Inferior parietal cortex (tissue), 1 donor: ENCODE data around the gene YJEFN3.

Experiments used
- DNase-seq: peaks from one replicate; pipeline ENCODE4 v3.0.0-alpha.2; 2016; ENCODE audit errors: extremely low spot score

YJEFN3 gene

DNA sequence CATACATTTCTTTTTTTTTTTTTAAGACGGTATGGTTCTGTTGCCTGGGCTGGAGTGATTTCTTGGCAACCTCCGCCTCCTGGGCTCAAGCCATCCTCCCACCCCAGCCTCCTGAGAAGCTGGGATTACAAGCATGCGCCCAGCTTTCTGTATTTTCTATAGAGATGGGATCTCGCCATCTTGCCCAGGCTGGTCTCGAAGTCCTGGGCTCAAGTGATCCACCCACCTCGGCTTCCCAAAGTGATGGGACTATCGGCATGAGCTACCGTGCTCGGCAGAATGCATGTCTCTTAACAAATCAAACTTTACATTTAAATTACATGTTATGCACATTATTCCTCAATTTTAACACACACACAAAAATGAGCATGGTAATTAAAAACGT is 11.5 kb upstream of the YJEFN3 start:
- DNase-seq = no peak

DNA sequence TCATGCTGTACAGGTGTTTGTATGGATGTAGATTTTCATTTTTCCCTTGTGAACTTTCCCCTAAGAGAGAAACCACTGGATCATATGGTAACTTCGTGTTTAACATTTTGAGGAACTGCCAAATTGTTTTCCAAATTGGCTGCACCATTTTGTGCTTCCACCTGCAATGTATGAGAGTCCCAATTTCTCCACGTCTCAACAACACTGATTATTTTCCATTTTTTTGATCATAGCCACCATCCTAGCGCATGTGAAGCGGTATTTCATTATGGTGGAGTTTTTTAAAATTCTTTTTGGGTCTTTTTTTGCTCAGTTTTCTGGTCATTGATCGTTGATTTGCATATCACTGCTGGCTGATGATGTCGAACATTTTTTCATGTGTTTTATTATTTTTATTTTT is 7.7 kb upstream of the YJEFN3 start:
- DNase-seq = no peak

DNA sequence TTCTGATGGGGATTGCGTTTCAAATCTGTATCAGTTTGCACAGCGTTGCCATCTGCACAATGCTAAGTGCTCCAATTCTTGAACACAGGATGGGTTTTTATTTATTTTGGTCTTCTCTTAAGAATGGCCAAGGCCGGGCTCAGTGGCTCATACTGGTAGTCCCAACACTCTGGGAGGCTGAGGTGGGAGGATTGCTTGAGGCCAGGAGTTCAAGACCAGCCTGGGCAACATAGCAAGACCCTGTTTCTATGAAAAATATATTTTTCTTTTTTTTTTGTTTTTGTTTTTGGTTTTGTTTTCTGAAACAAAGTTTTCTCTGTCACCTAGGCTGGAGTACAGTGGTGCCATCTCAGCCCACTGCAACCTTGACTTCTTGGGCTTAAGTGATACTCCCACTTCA is 5.5 kb upstream of the YJEFN3 start:
- DNase-seq = no peak

DNA sequence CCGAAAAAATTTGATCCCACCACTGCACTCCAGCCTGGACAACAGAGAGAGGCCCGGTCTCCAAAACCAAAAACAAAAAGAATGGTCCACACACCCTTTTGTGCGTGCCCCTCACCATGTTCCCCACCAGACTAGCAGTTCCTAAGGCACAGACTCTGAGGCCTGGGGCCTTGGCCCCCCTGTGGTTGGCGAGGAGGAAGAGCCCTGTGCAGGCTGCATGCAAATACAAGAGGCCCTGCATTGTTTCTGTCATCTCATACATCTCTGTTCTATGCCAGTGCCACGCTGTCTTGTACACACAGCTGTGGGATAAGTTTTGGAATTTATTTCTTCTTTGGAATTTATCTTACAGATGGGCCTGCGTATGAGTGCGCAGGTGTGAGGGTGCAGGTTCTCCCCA is 4.7 kb upstream of the YJEFN3 start:
- no peak for DNase-seq

DNA sequence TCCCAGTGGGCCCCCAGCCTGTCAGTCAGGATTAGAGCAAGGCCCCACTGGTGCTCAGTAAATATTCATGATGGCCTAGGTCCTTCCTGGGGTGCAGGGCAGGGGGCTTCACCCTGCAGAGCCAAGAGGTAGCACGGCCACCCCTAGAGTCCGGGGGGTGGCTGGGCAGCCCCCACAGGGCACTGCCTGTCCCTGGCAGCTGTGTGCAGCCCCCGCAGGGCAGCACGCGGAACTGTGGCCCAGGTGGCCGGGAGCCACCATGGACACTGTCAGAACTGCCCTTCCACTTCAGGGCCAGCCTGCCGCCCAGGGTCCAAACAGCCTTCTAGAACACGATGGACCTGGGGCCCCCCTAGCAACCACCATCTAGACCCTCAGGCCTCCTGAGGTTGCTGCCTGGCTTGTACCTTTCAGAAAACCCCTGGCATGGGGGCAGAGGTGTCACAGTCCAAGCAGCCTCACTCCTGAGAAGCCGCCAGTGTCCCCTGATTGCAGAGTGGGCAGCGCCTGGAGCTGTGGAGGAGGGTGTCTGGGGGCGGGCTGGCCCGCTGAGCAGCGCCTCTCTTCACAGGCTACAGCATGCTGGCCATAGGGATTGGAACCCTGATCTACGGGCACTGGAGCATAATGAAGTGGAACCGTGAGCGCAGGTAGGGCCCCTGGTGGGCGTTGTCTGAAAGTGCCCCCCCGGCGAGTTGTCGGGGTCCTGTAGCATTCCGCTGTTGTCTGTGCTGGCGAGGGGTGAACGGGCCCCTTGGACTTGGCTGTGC is 2.9 kb upstream of the YJEFN3 start:
- DNase-seq = no peak

DNA sequence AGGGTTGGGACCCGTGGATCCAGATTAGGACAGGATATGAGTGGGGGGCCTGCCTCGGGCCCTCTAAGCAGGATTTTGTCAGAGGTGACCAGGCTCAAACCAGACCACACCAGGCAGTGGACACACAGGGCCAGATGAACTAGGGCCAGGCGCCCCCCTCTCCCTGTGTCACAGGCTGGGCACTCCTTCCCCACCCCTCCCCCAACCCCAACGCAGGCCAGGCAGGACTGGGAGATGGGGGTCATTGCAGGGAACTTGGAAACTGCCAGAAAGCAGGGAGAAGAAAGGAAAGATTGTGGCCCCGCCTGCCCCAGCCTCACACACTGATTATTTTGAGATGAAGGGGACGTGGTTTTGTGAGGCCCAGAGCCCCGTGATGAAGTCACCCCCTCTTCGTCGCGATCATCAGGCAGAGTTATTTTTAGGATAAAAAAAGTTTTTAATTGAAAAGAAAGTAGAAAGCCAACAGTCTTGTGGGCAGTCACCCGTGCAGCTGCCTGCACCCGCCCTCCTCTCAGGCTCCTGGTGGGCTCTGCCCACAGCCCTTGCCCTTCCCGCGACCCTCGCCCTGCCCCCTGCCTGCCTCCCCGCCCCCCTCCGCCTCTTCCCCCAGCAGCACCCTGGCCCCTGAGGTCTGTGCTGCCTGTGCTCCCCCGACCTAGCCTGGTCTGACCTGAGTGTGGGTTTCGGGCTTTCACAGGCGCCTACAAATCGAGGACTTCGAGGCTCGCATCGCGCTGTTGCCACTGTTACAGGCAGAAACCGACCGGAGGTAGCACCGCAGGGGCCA is 1.9 kb upstream of the YJEFN3 start:
- DNase-seq = no peak

DNA sequence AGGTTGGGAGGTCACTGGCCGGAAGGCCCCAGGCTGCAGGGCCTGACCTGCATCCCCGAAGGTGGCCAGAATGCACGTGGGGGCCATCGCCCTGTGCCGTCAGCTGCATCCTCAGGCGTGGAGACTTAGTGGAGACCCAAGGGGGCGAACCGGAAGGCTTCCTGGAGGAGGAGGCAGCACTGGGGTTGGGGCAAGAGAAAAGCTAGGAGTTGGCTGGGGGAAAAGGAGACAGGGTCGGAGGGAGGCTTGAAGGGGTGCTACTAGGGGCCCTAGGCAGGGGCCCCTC is 1.4 kb upstream of the YJEFN3 start:
- no peak for DNase-seq

DNA sequence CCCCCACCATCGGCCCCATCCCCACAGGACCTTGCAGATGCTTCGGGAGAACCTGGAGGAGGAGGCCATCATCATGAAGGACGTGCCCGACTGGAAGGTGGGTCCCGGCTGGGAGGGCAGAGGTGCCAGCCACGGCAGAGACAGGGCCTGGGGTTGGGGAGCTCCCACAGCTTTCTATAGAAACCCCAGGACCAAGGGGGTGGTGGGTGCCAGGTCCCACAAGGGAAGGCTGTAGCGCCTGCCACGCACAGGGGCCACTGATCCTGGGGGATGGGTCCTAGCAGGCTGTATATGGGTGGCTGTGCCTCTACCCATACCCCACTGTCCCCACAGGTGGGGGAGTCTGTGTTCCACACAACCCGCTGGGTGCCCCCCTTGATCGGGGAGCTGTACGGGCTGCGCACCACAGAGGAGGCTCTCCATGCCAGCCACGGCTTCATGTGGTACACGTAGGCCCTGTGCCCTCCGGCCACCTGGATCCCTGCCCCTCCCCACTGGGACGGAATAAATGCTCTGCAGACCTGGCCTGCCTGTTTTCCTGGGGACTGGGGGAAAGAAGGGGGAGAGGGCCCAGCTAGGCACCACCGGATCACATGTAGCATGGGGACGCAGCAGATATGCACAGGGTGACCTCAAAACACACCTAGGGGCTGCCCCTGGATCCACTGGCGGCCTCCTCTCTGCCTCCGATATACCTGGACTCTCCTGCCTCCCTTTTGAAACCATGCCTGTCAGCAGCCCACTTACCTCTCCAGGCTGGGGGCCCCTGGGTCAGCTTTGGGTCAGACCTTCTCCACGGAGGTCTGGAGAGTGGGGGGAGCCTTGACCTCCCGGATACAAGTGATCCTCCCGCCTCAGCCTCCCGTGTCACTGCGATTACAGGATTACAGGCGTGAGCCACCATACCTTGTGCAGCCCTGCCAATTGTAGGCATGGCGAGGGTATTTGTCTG is 761 bp upstream of the YJEFN3 start:
- no peak for DNase-seq

DNA sequence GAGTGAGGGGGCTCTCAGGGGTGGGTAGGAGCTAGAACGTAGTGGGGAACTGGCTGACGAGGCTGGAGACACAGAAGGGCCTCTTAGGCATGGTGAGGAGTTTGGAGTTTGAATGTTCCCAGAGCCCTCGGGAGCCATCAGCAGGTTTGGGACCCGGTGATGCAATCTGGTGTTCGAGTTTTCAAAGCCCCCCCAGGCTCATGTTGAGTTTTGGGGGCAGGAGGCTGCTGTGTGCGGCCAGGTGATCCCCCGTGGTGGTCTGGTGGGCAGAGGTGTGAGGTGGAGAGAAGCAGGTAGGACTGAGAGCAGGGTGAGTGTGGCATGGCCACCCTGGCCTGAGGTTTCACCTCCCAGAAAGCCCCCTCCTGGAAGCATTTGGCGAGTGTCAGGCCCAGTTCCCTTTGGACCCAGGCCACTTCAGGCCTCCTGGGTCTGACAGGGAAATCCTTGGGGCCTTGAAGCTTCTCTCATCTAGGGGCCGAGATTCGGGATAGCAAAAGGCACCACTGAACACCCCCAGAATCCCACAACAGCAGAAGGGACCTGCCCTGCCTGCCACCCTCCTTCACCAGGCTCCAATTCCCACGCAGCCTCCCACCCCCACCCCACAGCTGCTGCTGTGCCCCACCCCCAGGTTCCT is 1.2 kb downstream of the YJEFN3 start:
- DNase-seq = no peak

DNA sequence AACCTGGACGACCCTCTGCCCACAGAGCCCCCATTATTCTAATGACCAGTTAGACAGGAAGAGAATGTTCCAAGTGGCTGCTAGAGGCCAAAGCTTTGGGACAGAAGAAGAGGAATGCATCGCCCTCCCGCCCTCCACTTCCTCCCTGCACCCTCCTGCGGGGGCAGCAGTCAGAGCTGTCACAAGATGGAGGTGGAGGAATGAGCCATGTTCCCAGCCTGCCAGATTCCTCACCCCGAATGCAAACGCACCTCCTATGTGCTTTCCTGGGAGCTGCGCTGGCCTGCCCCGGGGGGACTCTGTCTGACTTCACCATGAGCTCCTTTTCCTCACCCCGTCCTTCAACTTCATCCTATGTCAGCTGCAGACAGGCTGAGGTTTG is 1.7 kb downstream of the YJEFN3 start:
- DNase-seq = no peak

DNA sequence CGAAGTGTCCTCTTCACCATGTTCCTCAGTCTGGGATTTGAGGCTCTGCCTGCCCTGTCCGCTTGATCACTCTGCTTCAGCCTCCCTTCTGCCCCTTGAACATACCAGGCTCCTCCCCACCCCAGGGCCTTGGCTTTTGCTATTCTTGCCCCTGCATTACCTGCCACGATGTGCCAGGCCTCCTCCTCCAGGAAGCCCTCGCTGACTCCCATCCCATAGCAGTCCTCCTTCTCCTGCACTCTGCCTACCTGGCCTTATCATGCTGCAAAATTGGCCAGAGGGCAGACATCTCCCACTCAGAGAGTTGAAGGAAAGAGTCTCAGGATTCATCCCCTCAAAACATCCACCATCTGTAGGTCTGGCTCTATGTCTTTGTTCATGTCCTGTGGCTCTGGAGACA is 2.2 kb downstream of the YJEFN3 start:
- DNase-seq = no peak

DNA sequence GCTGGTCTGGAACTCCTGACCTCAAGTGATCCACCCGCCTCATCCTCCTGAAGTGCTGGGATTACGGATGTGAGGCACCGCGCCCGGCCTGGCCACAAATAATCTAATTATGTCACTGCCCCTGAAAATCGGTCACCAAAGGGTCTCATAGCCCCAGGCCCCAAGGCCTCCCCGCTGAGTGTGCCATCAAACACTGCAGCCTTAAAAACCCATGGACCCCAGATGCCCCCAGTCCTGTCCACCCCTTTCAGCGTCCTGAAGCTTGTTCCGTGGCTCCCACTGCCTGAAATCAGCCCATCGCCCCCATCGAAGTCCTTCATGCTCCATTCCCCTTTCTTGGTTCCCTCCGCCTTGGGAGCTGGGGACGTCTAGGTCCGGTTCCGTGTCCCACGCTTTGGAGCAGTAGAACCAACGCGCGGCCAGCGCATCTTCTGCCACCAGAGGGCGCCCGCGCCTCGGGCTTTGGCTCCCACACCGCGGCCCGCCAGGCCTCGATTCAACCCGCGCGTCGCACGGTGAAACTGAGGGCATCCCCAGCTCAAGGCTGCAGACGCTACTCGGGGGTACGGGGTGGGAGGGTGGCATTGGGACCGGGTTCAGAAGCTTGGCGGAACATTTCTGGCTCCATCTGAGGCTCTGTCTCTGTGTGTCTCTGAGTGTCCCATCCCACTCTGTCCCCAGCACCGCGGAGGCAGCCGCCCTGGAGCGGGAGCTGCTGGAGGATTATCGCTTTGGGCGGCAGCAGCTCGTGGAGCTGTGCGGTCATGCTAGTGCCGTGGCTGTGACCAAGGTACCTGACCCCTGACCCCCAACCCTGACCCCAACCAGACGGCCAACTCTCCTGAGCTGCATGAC is 3.5 kb downstream of the YJEFN3 start:
- DNase-seq = peak; percentile 86

DNA sequence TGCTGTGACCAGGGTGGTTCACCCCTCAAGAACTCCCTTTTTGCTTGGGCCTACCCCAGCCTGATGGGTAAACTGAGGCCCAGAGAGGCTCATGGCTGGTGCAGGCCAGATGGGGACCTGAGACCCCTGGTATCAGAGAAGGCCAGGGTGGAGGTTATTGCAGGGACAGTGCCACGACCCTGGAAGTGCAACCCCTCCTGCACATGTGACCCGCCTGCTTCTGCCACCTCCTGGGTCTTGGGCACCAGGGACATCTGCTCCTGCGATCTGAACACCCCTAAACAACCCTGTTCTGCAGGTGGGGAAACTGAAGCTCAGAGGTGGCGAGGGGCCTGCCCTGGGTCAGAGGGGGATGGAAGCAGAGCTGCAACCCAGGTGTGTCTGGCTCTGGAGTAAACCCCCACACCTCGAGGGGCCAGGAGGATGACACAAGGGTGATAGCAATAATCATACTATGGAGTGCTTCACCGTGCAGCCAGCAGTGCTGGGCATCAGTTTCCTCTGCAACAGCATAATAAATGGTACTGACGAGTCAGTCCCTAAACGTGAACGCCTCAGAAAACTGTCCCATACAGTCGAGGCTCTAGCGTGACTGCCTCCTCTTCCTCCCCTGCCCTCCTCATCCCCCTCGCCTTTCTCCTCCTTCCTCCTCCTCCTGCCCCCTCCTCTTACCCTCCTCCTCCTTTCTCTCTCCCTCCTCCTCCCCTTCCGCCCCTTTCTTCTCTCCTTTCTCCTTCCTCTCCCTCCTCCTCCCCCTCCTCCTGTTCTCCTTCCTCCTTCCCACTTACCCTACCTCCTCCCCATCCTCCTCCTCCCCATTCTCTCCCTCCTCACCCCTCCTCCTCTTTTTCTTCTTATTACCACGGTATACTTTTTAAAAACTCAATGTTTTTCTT is 4.3 kb downstream of the YJEFN3 start:
- no peak for DNase-seq

DNA sequence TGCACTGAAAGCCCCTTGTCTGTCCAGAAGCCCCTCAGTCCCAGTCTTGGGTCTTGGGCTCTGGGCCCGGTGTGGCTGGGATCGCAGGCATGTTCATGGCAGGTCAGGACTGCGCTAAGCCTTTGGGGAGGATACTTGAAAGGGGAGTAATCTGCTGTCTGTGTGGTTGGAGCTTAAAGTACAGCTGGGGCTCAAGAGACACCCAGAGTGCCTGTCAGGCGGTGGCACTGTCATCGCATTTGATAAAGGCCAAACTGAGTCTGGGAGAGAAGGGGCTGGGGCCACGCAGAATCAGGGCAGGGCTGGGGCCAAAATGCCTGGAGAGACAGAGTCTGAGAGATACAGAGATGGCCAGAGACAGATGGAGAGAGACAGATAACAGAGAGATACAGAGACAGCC is 5.1 kb downstream of the YJEFN3 start:
- DNase-seq = no peak

DNA sequence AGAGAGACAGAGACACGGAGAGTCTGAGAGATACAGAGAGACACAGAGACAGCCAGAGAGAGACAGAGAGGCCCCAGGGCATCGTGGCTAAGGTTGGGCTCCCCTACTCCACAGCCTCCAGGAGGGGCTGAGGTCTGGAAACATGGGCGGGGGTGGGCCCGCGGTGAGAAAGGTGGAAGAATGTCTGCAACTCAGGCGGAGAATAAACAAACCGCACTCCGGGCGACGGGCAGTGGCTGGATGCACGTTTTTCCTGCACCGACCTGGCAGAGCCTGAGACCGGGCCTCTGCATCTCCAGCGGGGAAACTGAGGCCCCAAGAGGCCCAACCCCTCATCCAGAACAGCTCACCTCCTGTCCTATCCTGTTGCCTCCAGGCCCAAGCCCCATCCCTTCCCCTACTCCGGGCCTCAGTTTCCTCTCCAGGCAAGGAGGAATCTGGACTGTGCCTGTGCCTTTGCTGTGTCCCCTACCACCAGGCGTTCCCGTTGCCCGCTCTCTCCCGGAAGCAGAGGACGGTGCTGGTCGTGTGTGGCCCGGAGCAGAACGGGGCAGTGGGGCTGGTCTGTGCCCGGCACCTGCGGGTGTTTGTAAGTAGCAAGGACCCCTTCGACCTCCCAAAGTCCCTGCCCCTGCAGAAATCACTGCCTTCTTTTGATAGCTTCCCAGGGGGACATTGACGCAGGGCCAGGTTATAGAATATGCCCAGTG is 6.0 kb downstream of the YJEFN3 start:
- DNase-seq = no peak

DNA sequence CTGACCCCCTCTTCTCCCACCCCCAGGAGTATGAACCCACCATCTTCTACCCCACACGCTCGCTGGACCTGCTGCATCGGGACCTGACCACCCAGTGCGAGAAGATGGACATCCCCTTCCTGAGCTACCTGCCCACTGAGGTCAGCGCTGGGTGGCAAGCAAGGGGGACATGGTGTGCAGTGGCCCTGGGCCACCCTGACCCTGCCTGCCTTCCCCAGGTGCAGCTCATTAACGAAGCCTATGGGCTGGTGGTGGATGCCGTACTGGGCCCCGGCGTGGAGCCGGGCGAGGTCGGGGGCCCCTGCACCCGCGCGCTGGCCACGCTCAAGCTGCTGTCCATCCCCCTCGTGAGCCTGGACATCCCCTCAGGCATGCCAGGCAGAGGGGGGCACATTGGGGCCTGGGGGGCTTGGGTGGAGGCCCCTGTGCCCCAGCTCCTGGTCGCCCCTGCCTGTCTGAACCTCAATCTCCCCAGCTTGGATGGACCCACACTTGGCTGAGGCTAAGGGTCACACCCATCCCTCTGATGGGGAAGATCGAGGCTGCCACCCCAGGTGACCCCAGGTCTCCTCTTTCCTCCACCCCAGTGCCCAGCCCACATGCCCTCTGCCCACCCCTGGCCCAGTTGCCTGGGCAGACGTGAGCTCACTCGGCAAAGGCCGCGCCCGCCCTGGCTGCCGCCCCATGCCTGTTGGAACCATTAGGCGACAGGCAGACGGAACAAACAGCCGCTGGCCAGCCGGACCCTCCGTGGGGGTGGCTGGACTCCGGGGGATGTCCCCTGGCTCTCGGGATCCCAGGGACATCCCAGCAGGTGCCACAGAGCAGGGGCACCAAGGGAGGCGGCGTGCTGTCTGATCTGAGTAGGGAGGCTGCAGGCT is 6.8 kb downstream of the YJEFN3 start:
- DNase-seq = no peak

DNA sequence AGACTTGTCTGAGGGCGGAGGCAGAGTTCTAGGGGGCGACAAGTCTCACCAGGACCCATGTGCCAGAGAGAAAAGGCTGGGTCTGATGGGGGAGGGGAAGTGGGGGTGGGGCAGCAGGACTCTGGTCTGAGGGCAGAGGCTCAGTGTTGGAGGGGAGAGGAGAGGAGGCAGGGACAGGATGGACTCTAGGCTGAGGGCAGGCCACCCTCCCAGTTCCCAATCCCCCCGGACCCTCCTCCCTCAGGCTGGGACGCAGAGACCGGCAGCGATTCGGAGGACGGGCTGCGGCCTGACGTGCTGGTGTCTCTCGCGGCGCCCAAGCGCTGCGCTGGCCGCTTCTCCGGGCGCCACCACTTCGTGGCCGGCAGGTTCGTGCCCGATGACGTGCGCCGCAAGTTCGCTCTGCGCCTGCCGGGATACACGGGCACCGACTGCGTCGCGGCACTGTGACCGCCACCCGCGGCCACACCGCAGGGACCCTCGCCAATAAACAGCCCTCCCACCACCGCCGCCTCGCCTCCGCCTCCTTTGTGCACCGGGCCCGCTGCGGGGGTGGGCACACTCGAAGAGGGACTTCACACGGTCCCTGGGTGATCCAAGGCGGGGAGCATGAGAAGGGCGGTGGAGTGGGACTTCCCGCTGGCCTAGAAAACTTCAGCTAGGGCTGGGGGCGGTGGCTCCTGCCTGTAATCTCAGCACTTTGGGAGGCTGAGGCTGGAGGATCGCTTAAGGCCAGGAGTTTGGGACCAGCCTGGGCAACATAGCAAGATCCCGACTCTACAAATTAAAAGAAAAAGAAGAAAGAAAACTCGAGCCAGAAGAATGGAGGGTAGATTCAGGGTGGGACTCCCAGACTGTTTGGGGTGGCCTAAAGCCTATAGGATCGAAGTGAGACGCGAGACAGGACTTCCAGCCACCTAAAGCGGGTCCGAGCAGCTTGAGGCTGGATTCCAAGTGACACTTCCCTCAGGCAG is 8.7 kb downstream of the YJEFN3 start:
- DNase-seq = no peak
